ENCODE measurements around the gene SOCS4.

GRCh38 chr14:55066223-55066622 lies 39.2 kb downstream of the SOCS4 start:
- TF ChIP-seq CTCF (IDR thresholded peaks at IDR 0.05): no peak
- no peak for TF ChIP-seq POLR2AphosphoS5 (IDR thresholded peaks at IDR 0.05)
- TF ChIP-seq POLR2A (IDR thresholded peaks at IDR 0.05): no peak

Data from stomach (tissue), 4 donors.